Sigmoid colon (tissue), 4 donors: Measurements from ENCODE around the gene ASCL3.
"Not testable (repeated sequence)": the region's sequence is repeated elsewhere in the genome, so short reads cannot be mapped to it uniquely, and the experiment has no call there.

Source experiments
- CTCF ChIP-seq, 4 experiments: fragments of 450-650 bp in 3 of 4; fragments of 200-600 bp in 1 of 4; IDR thresholded peaks; one replicate each; pipeline ENCODE4 v1.5.1; 2016 to 2019; ENCODE audit warnings: antibody characterized with exemption in 4 of 4, mild to moderate bottlenecking in 3 of 4, moderate library complexity in 2 of 4
- EP300 ChIP-seq, 4 donors: sonication (generic); formaldehyde crosslinking; IDR thresholded peaks; one replicate each; pipeline ENCODE4 v1.6.1; 2017; ENCODE audit warnings: antibody characterized with exemption in 4 of 4

GRCh38 chr11:8986772-8987171 lies 44.0 kb upstream of the ASCL3 start:
- TF ChIP-seq CTCF, EP300 (IDR thresholded peaks at IDR 0.05): not testable (repeated sequence)
